Effector memory CD8-positive, alpha-beta T cell (primary cell): ENCODE results near the gene METAP1D.
A peak's percentile ranks its signal among the peaks of the same experiment; 100 is the strongest.
"Not testable (repeated sequence)": the region's sequence is repeated elsewhere in the genome, so short reads cannot be mapped to it uniquely, and the experiment has no call there.

ENCODE experiments used
- ATAC-seq: fragments of 150-1000 bp; cut with Tn5 transposase; replicated peaks from 2 replicates; pipeline ENCODE4 v1.10.0; 2021; ENCODE audit warnings: mild to moderate bottlenecking, moderate library complexity
- DNase-seq, 3 experiments: peaks; one replicate each; pipeline ENCODE4 v3.0.0; 2021
- H3K27ac Mint-ChIP-seq, 2 donors: one replicate each; pipeline ENCODE4 v1.8.0; 2022; ENCODE audit warnings: mild to moderate bottlenecking in 2 of 2, mixed read lengths in 2 of 2, moderate library complexity in 2 of 2
- H3K27me3 Mint-ChIP-seq, 2 donors: one replicate each; pipeline ENCODE4 v1.8.0; 2022; ENCODE audit warnings: mixed read lengths in 2 of 2
- H3K36me3 Mint-ChIP-seq: one replicate; pipeline ENCODE4 v1.8.0; 2022; ENCODE audit warnings: mild to moderate bottlenecking, moderate library complexity, mixed read lengths; ENCODE audit not compliant: insufficient read depth
- H3K4me1 Mint-ChIP-seq, 2 donors: one replicate each; pipeline ENCODE4 v1.8.0; 2022; ENCODE audit warnings: low read depth in 2 of 2, mixed read lengths in 2 of 2
- H3K4me3 Mint-ChIP-seq, 2 donors: one replicate each; pipeline ENCODE4 v1.8.0; 2022; ENCODE audit warnings: mild to moderate bottlenecking in 2 of 2, mixed read lengths in 2 of 2, moderate library complexity in 2 of 2
- H3K9me3 Mint-ChIP-seq, 2 donors: one replicate each; pipeline ENCODE4 v1.8.0; 2022; ENCODE audit warnings: mixed read lengths in 2 of 2

The METAP1D gene

GRCh38 chr2:171966688-171967087 is 33.1 kb upstream of the METAP1D start:
- Mint-ChIP-seq H3K4me1 (peaks cover 0 to 4% of the 10 kb centered on the region in 2 donors), H3K9me3 (no peaks in the 10 kb centered on the region), H3K36me3 (peaks cover 8% of the 10 kb centered on the region), H3K27ac (no peak overlapping the region), H3K27me3 (no peaks in the 10 kb centered on the region), H3K4me3 (no peak overlapping the region)
- ATAC-seq: no peak
- no peak for DNase-seq

DNA sequence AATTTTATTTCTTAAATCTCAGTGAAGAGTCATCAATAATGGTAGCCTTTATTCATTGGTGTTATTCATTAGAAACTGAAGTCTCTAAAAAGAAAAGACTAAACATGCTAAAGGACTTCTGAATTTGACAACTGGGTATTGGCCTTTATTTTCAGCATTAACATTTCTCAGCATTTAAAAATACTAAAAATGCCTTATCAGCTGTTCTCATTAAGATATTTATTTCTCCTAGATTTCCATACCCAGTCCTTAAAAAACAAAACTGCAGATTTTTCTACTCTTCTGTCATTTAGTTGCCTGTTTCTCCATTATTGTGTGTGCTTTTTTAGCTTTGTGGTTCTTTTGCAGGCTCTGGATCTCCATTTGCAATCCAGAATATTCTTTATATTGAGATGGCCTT is 31.2 kb upstream of the METAP1D start:
- Mint-ChIP-seq H3K36me3 (peaks cover 8% of the 10 kb centered on the region), H3K27me3 (no peaks in the 10 kb centered on the region), H3K4me1 (peaks cover 1 to 4% of the 10 kb centered on the region in 2 donors), H3K27ac (peak overlapping the region in 1 of 2 donors; percentile 17), H3K4me3 (no peak overlapping the region), H3K9me3 (no peaks in the 10 kb centered on the region)
- DNase-seq (no peak), ATAC-seq (no peak)

DNA sequence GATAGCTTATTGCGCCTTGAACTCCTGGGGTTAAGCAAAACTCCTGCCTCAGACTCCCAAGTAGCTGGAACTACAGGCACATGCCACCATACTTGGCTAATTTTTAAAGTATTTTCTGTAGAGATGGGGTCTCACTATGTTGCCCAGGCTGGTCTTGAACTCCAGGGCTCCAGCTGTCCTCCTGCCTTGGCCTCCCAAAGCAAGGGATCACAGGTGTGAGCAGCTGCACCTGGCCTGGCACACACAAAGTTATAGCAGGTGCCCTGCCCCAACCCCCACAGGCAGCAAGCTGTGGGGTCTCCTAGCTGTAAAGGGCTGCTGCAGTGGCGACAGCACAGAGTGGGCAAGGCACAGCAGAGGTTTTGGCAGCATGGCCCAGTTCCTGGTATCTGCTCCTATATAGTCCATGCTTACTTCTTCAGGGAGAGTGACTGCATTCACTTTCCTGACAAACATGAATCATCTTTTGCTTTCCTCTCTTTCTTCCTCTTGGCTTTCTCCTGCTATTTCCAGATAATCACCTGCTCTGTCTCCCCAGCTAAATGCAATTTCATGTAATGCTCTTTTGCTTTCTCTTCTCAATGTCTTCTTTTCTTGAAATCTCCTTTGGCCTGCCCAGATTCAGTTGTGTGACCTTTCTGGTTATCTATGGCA is 27.3 kb upstream of the METAP1D start:
- DNase-seq: no peak
- Mint-ChIP-seq H3K4me1 (peaks cover 0 to 1% of the 10 kb centered on the region in 2 donors), H3K9me3 (no peaks in the 10 kb centered on the region), H3K36me3 (peaks cover 26% of the 10 kb centered on the region), H3K27ac (peak overlapping the region in 1 of 2 donors; percentile 36), H3K27me3 (no peaks in the 10 kb centered on the region), H3K4me3 (no peak overlapping the region)
- no peak for ATAC-seq

GRCh38 chr2:171979103-171979502 is 20.6 kb upstream of the METAP1D start:
- peaks cover 51% of the 10 kb centered on the region for H3K36me3 Mint-ChIP-seq
- DNase-seq (no peak), ATAC-seq (no peak)
- H3K27me3 Mint-ChIP-seq: no peaks in the 10 kb centered on the region
- no peaks in the 10 kb centered on the region for H3K9me3 Mint-ChIP-seq
- no peak overlapping the region for H3K4me3 Mint-ChIP-seq
- H3K4me1 Mint-ChIP-seq: no peaks in the 10 kb centered on the region
- no peak overlapping the region for H3K27ac Mint-ChIP-seq

- not testable (repeated sequence) for ATAC-seq, DNase-seq, H3K27ac Mint-ChIP-seq, H3K4me1 Mint-ChIP-seq, H3K9me3 Mint-ChIP-seq, H3K27me3 Mint-ChIP-seq, H3K4me3 Mint-ChIP-seq
- H3K36me3 Mint-ChIP-seq: peaks cover 30% of the 10 kb centered on the region
Observed at GRCh38 chr2:171983924-171984323, 15.8 kb upstream of the METAP1D start.

DNA sequence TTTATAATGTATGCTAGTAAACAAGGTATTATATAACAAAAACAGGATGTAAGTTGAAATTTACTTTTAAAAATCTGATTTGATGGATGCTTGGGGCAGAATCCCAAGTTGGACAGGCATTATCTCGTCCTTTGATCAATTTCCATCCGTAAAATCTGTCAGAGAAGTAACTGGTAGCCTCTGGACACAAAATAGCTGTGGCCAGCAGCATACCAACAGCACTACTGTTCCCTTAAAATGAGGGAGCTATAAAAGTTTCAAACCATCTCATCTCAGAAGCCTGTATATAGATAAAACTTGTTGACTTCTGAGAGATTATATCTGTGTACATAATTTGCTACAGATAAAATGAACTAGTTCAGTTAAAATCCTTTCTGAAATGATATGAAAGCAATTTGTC is 14.7 kb upstream of the METAP1D start:
- Mint-ChIP-seq H3K4me3 (no peak overlapping the region), H3K4me1 (no peaks in the 10 kb centered on the region), H3K36me3 (peaks cover 19% of the 10 kb centered on the region), H3K27ac (no peak overlapping the region), H3K27me3 (no peaks in the 10 kb centered on the region), H3K9me3 (no peaks in the 10 kb centered on the region)
- ATAC-seq (no peak), DNase-seq (no peak)

- H3K9me3 Mint-ChIP-seq: no peaks in the 10 kb centered on the region
- H3K4me3 Mint-ChIP-seq: no peak overlapping the region
- ATAC-seq: no peak
- H3K4me1 Mint-ChIP-seq: no peaks in the 10 kb centered on the region
- no peak for DNase-seq
- peaks cover 13% of the 10 kb centered on the region for H3K36me3 Mint-ChIP-seq
- no peaks in the 10 kb centered on the region for H3K27me3 Mint-ChIP-seq
- H3K27ac Mint-ChIP-seq: no peak overlapping the region
Observed at GRCh38 chr2:171986778-171987177, 13.0 kb upstream of the METAP1D start.

GRCh38 chr2:171991027-171991426 is 8.7 kb upstream of the METAP1D start:
- Mint-ChIP-seq H3K4me3 (no peak overlapping the region), H3K9me3 (no peaks in the 10 kb centered on the region), H3K27ac (no peak overlapping the region), H3K36me3 (no peaks in the 10 kb centered on the region), H3K4me1 (no peaks in the 10 kb centered on the region), H3K27me3 (peaks cover 25 to 29% of the 10 kb centered on the region in 2 donors)
- no peak for ATAC-seq
- no peak for DNase-seq

DNA sequence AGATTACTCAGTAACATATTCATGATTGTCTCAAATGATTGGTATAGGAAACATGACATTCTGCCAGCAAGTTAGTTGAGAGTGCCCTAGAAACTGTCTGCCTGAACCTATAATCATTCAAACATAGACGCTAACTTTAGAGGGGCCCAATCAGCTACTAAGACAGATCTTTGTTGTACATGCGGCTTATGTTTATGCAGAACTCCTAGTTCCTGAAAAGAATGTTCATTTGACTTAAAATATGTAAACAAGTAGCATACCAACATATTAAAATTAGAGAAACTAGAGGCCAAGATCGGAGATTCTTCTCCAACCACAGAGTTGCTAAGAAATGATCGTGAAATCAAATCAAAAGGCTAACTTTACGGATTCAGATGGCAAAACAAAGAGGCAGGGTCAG is 4.2 kb upstream of the METAP1D start:
- no peak overlapping the region for H3K27ac Mint-ChIP-seq
- H3K4me3 Mint-ChIP-seq: no peak overlapping the region
- no peaks in the 10 kb centered on the region for H3K9me3 Mint-ChIP-seq
- ATAC-seq: no peak
- H3K36me3 Mint-ChIP-seq: no peaks in the 10 kb centered on the region
- peaks cover 40 to 43% of the 10 kb centered on the region in 2 donors for H3K27me3 Mint-ChIP-seq
- DNase-seq: no peak
- peaks cover 7 to 8% of the 10 kb centered on the region in 2 donors for H3K4me1 Mint-ChIP-seq

- no peak overlapping the region for H3K27ac Mint-ChIP-seq
- H3K27me3 Mint-ChIP-seq: peaks cover 40 to 43% of the 10 kb centered on the region in 2 donors
- H3K4me3 Mint-ChIP-seq: no peak overlapping the region
- ATAC-seq: no peak
- H3K36me3 Mint-ChIP-seq: no peaks in the 10 kb centered on the region
- H3K9me3 Mint-ChIP-seq: no peaks in the 10 kb centered on the region
- no peak for DNase-seq
- peaks cover 7 to 8% of the 10 kb centered on the region in 2 donors for H3K4me1 Mint-ChIP-seq
Observed at GRCh38 chr2:171996021-171996420, 3.7 kb upstream of the METAP1D start.

DNA sequence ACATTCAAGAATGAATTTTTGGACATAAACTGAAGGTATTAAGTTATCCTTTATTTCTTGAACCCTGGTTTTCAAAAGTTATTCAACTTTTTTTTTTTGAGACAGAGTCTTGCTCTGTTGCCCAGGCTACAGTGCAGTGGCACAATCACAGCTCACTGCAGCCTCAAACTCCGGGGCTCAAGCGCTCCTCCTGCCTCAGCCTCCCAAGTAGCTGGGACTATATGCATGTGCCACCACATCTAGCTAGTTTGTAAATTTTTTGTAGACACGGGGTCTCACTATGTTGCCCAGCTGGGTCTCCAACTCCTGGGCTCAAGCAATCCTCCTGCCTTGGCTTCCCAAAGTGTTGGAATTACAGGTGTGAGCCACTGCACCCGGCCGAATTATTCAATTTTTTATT is 2.7 kb upstream of the METAP1D start:
- ATAC-seq, H3K9me3 Mint-ChIP-seq, H3K4me3 Mint-ChIP-seq, H3K4me1 Mint-ChIP-seq, H3K36me3 Mint-ChIP-seq, H3K27ac Mint-ChIP-seq, DNase-seq: not testable (repeated sequence)
- H3K27me3 Mint-ChIP-seq: peaks cover 40 to 43% of the 10 kb centered on the region in 2 donors

- Mint-ChIP-seq H3K4me3 (peak overlapping the region; percentile 87 to 91), H3K9me3 (no peaks in the 10 kb centered on the region), H3K36me3 (peaks cover 2% of the 10 kb centered on the region), H3K4me1 (peaks cover 7 to 8% of the 10 kb centered on the region in 2 donors), H3K27ac (no peak overlapping the region), H3K27me3 (peaks cover 28 to 36% of the 10 kb centered on the region in 2 donors)
- DNase-seq: no peak
- no peak for ATAC-seq
Observed at GRCh38 chr2:171999161-171999560, 592 bp upstream of the METAP1D start.

DNA sequence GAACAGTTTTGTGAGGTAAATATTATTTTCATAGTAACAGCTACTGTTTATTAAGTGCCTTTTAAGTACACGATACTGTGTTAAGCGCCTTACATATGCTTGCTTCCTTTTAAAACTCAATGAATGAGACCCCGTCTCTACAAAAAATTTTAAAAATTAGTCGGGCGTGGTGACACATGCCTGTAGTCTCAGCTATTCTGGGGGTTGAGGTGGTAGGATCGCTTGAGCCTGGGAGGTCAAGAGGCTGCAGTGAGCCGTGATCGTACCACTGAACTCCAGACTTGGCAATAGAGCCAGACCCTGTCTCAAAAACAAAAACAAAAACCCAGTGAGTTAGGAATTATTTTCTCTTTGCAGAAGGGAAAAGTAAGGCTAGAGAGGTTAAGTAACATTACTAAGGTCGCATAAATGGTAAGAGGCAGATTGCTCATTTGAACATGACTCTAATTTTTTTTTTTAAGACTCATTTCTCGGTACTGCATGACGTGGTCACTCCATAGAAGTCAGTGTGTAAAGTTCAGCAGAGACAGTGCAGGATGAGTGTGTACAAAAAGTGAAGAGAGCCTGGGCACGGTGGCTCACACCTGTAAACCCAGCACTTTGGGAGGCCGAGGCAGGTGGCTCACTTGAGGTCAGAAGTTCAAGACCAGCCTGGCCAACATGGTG is 1.1 kb downstream of the METAP1D start:
- DNase-seq: no peak
- H3K27me3 Mint-ChIP-seq: peaks cover 12 to 20% of the 10 kb centered on the region in 2 donors
- H3K9me3 Mint-ChIP-seq: no peaks in the 10 kb centered on the region
- H3K4me3 Mint-ChIP-seq: peak overlapping the region; percentile 87 to 91
- H3K4me1 Mint-ChIP-seq: peaks cover 7 to 8% of the 10 kb centered on the region in 2 donors
- ATAC-seq: no peak
- H3K36me3 Mint-ChIP-seq: peaks cover 2% of the 10 kb centered on the region
- peak overlapping the region in 1 of 2 donors; percentile 59 for H3K27ac Mint-ChIP-seq

GRCh38 chr2:172007372-172007771 is 7.6 kb downstream of the METAP1D start:
- Mint-ChIP-seq H3K36me3 (peaks cover 12% of the 10 kb centered on the region), H3K4me1 (peaks cover 15 to 19% of the 10 kb centered on the region in 2 donors), H3K27me3 (no peaks in the 10 kb centered on the region), H3K4me3 (no peak overlapping the region), H3K27ac (no peak overlapping the region), H3K9me3 (no peaks in the 10 kb centered on the region)
- ATAC-seq (no peak), DNase-seq (no peak)
